Caco-2 (cell line): Measurements from ENCODE around the gene CAMK1D. TPM values are rescaled to one million over a fixed set of nuclear protein-coding genes. Genes with fewer than 3 reads are reported as not detected.

ENCODE experiments used
- BruUV-seq: library from RNA; stranded (reverse); fragments of 400-500 nt; replicated peaks from 2 replicates; lab custom pipeline; 2021; lab: Mats Ljungman, UMichigan
- CTCF ChIA-PET: fragments of 300-600 bp; sonication (Branson Sonifier 250); formaldehyde crosslinking; loops from one replicate; lab custom pipeline; 2022; ENCODE audit warnings: antibody characterized with exemption; lab: Charles Lee
- POLR2A ChIA-PET: fragments of 300-600 bp; sonication (Branson Sonifier 250); formaldehyde crosslinking; loops from one replicate; lab custom pipeline; 2022; ENCODE audit warnings: antibody characterized with exemption; lab: Charles Lee
- DNase-seq, 2 experiments: peaks; one replicate each; pipeline versions ENCODE4 v3.0.0 to v3.0.0-alpha.2; 2020 to 2022
- H3K27me3 ChIP-seq: replicated peaks from 2 replicates; pipeline ENCODE4 v1.6.0; 2011; ENCODE audit warnings: low read length; ENCODE audit not compliant: control insufficient read depth, insufficient read depth
- H3K36me3 ChIP-seq: 2 replicates; pipeline ENCODE4 v1.5.1; 2011; ENCODE audit warnings: low read length; ENCODE audit not compliant: control insufficient read depth, insufficient read depth
- H3K4me1 ChIP-seq: fragments of 250-450 bp; sonication (Bioruptor Pico); 2 replicates; pipeline ENCODE4 v1.5.1; 2020; ENCODE audit warnings: mild to moderate bottlenecking
- H3K4me3 ChIP-seq: 2 replicates; pipeline ENCODE4 v1.5.1; 2011; ENCODE audit warnings: low read depth, mild to moderate bottlenecking, control low read depth, low read length
- H3K9me3 ChIP-seq: fragments of 250-450 bp; sonication (Bioruptor Pico); 2 replicates; pipeline ENCODE4 v1.5.1; 2020; ENCODE audit warnings: mild to moderate bottlenecking, moderate library complexity
- H3K27ac Mint-ChIP-seq: one replicate; pipeline ENCODE4 v1.8.0; 2022; ENCODE audit warnings: mixed read lengths; ENCODE audit not compliant: unreplicated experiment
- H3K27me3 Mint-ChIP-seq: one replicate; pipeline ENCODE4 v1.8.0; 2022; ENCODE audit warnings: mixed read lengths; ENCODE audit not compliant: insufficient read depth, unreplicated experiment
- H3K36me3 Mint-ChIP-seq: one replicate; pipeline ENCODE4 v1.8.0; 2022; ENCODE audit warnings: mild to moderate bottlenecking, mixed read lengths; ENCODE audit not compliant: insufficient read depth, unreplicated experiment
- H3K4me1 Mint-ChIP-seq: one replicate; pipeline ENCODE4 v1.8.0; 2022; ENCODE audit warnings: low read depth, mixed read lengths; ENCODE audit not compliant: unreplicated experiment
- H3K4me3 Mint-ChIP-seq: one replicate; pipeline ENCODE4 v1.8.0; 2022; ENCODE audit warnings: mild to moderate bottlenecking, moderate library complexity, mixed read lengths; ENCODE audit not compliant: unreplicated experiment
- H3K9me3 Mint-ChIP-seq: one replicate; pipeline ENCODE4 v1.8.0; 2022; ENCODE audit warnings: mixed read lengths; ENCODE audit not compliant: unreplicated experiment
- intact Hi-C: fragments of 100-400 bp; cut with micrococcal nuclease; formaldehyde crosslinking; loops from one replicate; pipeline ENCODE4 v1.10.0; 2022; ENCODE audit not compliant: unreplicated experiment
- total RNA-seq: library from RNA; stranded (reverse); gene quantifications from 2 replicates; pipeline ENCODE4 v1.2.3, GENCODE V29; 2022
- TF ChIP-seq, protein P1 (sequence below), 2 experiments: fragments of 200-600 bp in 1 of 2; IDR thresholded peaks; 1 replicate in 1 of 2; 2 replicates in 1 of 2; pipeline versions ENCODE4 v1.5.1 to v1.8.0; 2011 to 2022; ENCODE audit warnings: antibody characterized with exemption in 1 of 2, control low read depth in 1 of 2, inconsistent platforms in 1 of 2, low read depth in 1 of 2, low read length in 1 of 2, mild to moderate bottlenecking in 1 of 2, moderate library complexity in 1 of 2; ENCODE audit not compliant: insufficient read depth in 1 of 2, severe bottlenecking in 1 of 2, unreplicated experiment in 1 of 2

Gene CAMK1D
- total RNA-seq, 1 experiment from 2014 or later, result 10.9 TPM

DNA sequence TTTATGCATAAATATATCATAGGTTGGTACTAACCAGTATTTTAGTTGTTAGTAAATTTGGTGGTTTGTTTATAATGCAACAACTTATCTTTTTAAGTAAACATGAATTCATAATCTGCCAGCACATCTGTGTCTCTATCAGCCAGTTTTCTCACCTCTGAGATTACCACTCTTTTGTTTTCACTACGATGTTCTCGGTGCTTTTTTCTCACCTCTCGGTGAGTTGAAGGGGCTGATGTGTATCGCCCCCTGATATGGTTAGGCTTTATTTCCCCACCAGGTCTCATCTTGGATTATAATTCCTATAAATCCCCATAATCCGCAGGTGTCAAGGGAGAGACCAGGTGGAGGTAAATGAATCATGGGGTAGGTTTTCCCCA, 114.1 kb downstream of the CAMK1D start:
- H3K27ac Mint-ChIP-seq, result no peak overlapping the region
- intact Hi-C loops, result no loop called here
- no peak overlapping the region for H3K4me3 Mint-ChIP-seq
- no peak for DNase-seq
- ChIA-PET POLR2A (no interaction called here), CTCF (no interaction called here)
- BruUV-seq, result no TSS peak
- H3K27me3 ChIP-seq, result no peaks in the 10 kb centered on the region; the same call in 1 of the 2 replicates
- H3K4me1 Mint-ChIP-seq, result no peaks in the 10 kb centered on the region
- no peaks in the 10 kb centered on the region for H3K36me3 Mint-ChIP-seq
- H3K4me1 ChIP-seq, result no peaks in the 10 kb centered on the region
- no peaks in the 10 kb centered on the region; the same call in 1 of the 2 replicates for H3K9me3 ChIP-seq
- TF ChIP-seq, protein P1, sequence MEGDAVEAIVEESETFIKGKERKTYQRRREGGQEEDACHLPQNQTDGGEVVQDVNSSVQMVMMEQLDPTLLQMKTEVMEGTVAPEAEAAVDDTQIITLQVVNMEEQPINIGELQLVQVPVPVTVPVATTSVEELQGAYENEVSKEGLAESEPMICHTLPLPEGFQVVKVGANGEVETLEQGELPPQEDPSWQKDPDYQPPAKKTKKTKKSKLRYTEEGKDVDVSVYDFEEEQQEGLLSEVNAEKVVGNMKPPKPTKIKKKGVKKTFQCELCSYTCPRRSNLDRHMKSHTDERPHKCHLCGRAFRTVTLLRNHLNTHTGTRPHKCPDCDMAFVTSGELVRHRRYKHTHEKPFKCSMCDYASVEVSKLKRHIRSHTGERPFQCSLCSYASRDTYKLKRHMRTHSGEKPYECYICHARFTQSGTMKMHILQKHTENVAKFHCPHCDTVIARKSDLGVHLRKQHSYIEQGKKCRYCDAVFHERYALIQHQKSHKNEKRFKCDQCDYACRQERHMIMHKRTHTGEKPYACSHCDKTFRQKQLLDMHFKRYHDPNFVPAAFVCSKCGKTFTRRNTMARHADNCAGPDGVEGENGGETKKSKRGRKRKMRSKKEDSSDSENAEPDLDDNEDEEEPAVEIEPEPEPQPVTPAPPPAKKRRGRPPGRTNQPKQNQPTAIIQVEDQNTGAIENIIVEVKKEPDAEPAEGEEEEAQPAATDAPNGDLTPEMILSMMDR (IDR thresholded peaks at IDR 0.05; ENCODE audit: insufficient read depth in 1 of 2, low read depth in 1 of 2, low read length in 1 of 2, severe bottlenecking in 1 of 2, unreplicated experiment in 1 of 2), result no peak
- H3K27me3 Mint-ChIP-seq, result no peaks in the 10 kb centered on the region
- H3K36me3 ChIP-seq, result no peaks in the 10 kb centered on the region
- H3K4me3 ChIP-seq, result no peak overlapping the region
- H3K9me3 Mint-ChIP-seq, result no peaks in the 10 kb centered on the region

DNA sequence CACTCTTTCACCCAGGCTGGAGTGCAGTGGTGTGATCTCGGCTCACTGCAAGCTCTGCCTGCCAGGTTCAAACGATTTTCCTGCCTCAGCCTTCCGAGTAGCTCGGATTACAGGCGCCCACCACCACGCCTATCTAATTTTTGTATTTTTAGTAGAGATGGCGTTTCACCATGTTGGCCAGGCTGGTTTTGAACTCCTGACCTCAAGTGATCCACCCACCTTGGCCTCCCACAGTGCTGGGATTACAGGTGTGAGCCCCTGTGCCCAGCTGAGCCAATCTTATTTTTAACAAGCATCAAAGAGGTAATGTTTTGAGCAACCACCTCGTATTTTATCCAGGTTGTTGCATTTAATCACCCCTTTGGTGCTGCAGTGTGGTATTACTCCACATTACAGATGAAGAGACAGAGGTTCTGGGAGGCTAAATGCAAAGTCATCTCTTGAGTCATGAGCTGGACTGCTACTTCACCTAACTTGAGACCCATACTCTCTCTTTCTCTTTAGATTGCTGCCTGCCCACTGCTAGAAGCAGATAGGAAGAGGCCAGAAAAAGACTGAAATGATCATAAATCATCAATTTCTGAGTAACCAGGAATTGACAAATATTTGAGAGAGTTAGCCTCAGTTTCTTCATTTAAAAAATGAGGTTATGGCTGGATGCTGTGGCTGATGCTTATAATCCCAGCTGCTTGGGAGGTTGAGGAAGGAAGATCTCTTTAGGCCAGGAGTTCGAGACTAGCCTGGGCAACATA, 116.2 kb downstream of the CAMK1D start:
- TF ChIP-seq, protein P1 (IDR thresholded peaks at IDR 0.05; ENCODE audit: insufficient read depth in 1 of 2, low read depth in 1 of 2, low read length in 1 of 2, severe bottlenecking in 1 of 2, unreplicated experiment in 1 of 2), result no peak
- H3K27me3 ChIP-seq, result no peaks in the 10 kb centered on the region; the same call in 1 of the 2 replicates
- H3K4me3 ChIP-seq, result no peak overlapping the region
- H3K9me3 ChIP-seq, result no peaks in the 10 kb centered on the region; the same call in 1 of the 2 replicates
- no peaks in the 10 kb centered on the region for H3K27me3 Mint-ChIP-seq
- H3K9me3 Mint-ChIP-seq, result no peaks in the 10 kb centered on the region
- H3K36me3 Mint-ChIP-seq, result no peaks in the 10 kb centered on the region
- H3K4me1 ChIP-seq, result no peaks in the 10 kb centered on the region
- intact Hi-C loops, result no loop called here
- no peak for DNase-seq
- no peaks in the 10 kb centered on the region for H3K4me1 Mint-ChIP-seq
- BruUV-seq, result no TSS peak
- H3K27ac Mint-ChIP-seq, result no peak overlapping the region
- ChIA-PET CTCF (interaction anchor here (0.7 kb wide), 1 partner anchor 156 kb away, joined by 3 read pairs; no protein-coding TSS in a partner anchor), POLR2A (no interaction called here)
- H3K4me3 Mint-ChIP-seq, result no peak overlapping the region
- H3K36me3 ChIP-seq, result no peaks in the 10 kb centered on the region

DNA sequence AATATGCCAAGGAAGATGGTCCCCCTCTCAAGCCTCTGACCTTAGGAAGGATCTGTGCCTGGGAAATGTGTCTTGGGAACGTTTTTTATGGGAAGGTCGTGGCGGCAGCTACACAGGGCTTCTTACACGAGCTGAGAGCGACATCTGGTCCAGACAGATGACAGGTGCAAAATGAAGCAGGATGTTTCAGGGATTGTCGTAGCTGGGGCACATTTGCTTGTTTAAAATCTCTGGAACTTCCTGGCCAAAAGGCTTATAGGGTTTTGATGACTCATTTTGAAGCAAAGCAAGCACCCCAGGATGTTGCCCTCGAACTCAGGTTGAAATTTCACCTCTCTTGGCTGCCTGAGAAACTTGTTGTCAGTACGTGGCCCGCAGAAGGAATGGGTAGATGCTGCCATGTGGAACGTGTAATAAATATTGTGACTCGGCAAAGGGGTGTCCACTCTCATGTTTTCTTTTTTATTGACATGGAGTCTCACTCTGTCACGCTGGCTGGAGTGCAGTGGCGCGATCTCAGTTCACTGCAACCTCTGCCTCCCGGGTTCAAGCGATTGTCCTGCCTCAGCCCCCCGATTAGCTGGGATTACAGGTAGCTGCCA, 117.5 kb downstream of the CAMK1D start:
- no peaks in the 10 kb centered on the region; the same call in 1 of the 2 replicates for H3K9me3 ChIP-seq
- no peak overlapping the region for H3K4me3 ChIP-seq
- no peak for DNase-seq
- ChIA-PET POLR2A (no interaction called here), CTCF (interaction anchor here (0.7 kb wide), 1 partner anchor 155 kb away, joined by 3 read pairs; no protein-coding TSS in a partner anchor)
- Mint-ChIP-seq H3K27me3 (no peaks in the 10 kb centered on the region), H3K9me3 (no peaks in the 10 kb centered on the region), H3K36me3 (no peaks in the 10 kb centered on the region), H3K4me3 (no peak overlapping the region), H3K4me1 (no peaks in the 10 kb centered on the region), H3K27ac (no peak overlapping the region)
- TF ChIP-seq, protein P1 (IDR thresholded peaks at IDR 0.05; ENCODE audit: insufficient read depth in 1 of 2, low read depth in 1 of 2, low read length in 1 of 2, severe bottlenecking in 1 of 2, unreplicated experiment in 1 of 2), result no peak
- BruUV-seq, result no TSS peak
- H3K4me1 ChIP-seq, result no peaks in the 10 kb centered on the region
- H3K36me3 ChIP-seq, result no peaks in the 10 kb centered on the region
- no peaks in the 10 kb centered on the region; the same call in 1 of the 2 replicates for H3K27me3 ChIP-seq
- intact Hi-C loops, result no loop called here
